CD4-positive, alpha-beta T cell treated with Interleukin-4 for 4 hours (primary cell): Measurements from ENCODE around the gene GTPBP1.
A peak's percentile ranks its signal among the peaks of the same experiment; 100 is the strongest.

ENCODE experiments used
- DNase-seq: peaks from one replicate; pipeline ENCODE4 v3.0.0-alpha.2; 2020

The GTPBP1 gene

DNA sequence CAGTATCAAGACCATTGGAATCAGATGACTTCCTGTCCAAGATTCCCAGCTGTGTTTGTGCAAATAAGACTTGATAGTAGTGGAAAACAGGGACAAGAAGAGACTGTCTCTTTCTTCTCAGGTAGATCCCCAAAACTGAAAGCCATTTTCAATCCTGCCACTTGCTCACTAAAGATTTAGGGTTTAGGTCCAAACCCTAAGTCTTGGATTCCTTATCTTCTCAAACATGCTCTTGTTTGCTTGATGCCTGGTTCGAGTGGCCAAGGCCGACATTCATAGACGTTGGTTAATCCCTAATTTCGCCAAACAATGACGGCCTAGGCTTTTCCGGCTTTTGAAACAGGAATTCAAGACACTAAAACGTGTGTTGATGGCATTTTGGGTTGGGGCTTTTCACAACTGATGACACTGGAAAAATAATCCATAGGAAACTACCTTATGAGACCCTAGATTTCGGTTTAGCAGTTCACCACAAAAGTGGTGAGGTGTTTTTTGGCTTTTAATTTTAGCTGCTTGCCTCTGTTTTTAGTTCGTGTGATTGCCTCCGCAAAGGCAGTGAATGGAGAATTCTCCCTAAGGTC lies 1.0 kb upstream of the GTPBP1 start:
- no peak for DNase-seq

DNA sequence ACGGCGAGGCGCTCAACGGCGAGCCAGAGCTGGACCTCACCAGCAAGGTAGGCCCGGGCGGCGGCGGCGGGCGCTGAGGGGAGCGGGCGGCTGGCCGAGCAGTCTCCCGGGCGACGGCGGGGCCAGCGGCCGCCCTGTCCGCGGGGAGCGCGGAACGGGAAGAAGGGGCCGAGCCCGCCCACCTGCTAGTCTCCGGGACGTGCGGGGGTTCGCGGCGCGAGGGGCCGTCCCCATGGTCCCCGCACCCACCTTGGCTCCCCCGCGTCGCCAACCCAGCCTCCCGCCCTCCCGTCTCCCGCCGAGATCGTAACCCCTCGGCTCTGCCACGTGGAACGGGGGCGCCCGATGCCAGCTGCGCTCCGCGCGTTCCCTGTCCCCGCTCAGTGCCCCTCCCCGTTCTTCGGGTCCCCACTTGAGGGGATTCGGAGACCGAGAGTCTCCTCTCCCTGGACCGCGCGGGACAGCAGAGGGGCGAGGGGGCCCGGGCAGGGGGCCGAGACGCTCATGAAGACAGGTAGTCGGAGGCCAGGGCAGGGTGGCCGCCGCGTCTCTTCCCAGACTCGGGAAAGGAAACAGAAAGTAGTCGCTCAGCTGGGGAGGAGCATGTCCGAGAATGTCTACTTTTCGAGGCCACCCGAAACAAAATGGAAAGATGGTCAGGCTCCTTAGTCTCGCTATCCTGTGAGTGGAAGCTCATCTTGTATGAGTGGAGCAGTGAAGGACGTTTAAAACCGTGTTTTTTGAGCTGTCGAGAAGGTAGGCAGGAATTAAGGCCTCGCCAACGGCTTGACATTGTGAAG lies 557 bp downstream of the GTPBP1 start:
- DNase-seq, result no peak

DNA sequence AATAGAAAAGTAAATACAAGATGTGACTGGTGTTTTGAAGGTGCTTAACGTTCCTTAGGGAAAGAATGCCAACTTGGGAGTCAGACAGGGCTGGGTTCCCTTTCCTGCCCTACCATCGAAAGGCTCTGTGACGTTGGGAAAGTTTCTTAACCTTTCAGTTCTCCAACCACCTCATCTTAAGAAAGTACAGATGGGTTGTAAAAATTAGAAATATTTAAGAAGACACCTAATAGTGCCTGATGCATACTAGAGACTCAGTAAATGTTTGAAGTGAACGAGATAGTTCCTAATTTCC lies 1.1 kb downstream of the GTPBP1 start:
- no peak for DNase-seq

DNA sequence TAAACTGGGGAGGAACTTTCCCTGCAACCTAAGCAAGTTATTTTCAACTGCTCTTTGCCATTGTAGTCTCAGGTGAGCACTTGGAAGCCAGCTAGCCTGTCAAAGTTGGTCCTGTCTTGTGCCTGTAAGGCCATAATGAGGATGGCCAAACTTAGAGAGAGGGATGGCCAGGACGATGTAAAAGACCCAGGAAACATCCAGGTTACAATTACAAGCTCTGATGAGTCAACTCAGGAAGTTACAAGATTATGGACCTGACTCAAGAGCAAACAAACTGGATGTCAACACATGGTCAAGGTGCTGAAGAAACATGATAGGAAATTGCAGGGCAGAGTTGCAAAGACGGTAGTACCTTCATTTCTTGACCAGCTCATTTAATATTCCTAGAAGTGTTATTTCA lies 1.6 kb downstream of the GTPBP1 start:
- no peak for DNase-seq

GRCh38 chr22:38707984-38708383 lies 2.2 kb downstream of the GTPBP1 start:
- no peak for DNase-seq

- no peak for DNase-seq
Measured at GRCh38 chr22:38709306-38709705, 3.6 kb downstream of the GTPBP1 start.

DNA sequence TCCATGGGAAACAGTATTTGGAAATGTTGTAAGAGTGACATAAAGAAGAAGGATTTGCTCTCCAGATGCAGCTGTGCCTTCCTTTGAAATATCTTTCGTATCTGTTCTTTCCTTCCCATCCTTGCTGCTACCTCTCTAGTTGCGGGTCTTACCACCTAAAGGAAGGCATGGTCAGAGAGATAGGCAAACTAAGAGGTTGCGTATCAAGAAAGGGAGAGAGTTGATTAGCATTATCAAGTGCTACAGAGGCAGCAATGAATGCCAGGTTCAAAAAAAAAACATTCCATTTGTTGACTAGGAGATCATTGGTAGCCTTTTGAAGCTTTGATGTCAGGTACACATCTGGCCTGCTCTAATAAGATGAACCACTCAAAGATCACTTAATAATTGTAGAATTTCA lies 4.6 kb downstream of the GTPBP1 start:
- no peak for DNase-seq

GRCh38 chr22:38710866-38711265 lies 5.1 kb downstream of the GTPBP1 start:
- no peak for DNase-seq

- DNase-seq, result no peak
Measured at GRCh38 chr22:38712486-38713207, 6.9 kb downstream of the GTPBP1 start.

GRCh38 chr22:38713921-38714320 lies 8.2 kb downstream of the GTPBP1 start:
- DNase-seq, result no peak

GRCh38 chr22:38715176-38715764 lies 9.5 kb downstream of the GTPBP1 start:
- no peak for DNase-seq

GRCh38 chr22:38715852-38716251 lies 10.1 kb downstream of the GTPBP1 start:
- DNase-seq, result no peak

- DNase-seq, result no peak
Measured at GRCh38 chr22:38716271-38716670, 10.5 kb downstream of the GTPBP1 start.

- no peak for DNase-seq
Measured at GRCh38 chr22:38716826-38717225, 11.1 kb downstream of the GTPBP1 start.

- DNase-seq, result no peak
Measured at GRCh38 chr22:38717244-38717643, 11.5 kb downstream of the GTPBP1 start.

GRCh38 chr22:38718414-38718813 lies 12.7 kb downstream of the GTPBP1 start:
- no peak for DNase-seq

- no peak for DNase-seq
Measured at GRCh38 chr22:38719196-38719595, 13.5 kb downstream of the GTPBP1 start.

DNA sequence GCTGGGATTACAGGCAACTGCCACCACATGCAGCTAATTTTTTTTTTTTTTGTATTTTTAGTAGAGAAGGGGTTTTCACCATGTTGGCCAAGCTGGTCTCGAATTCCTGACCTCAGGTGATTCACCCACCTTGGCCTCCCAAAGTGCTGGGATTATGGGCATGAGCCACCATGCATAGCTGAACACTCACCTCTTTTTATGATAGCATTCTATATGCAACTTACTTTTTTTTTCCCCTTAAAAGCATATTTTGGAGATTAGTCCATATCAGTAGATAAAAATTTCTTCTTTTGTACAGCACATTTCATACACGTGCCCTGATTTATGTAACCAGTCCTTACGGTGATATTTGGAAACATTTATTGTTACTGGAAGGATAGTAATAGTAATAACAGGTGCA lies 14.6 kb downstream of the GTPBP1 start:
- DNase-seq, result no peak

- no peak for DNase-seq
Measured at GRCh38 chr22:38721551-38721950, 15.8 kb downstream of the GTPBP1 start.

GRCh38 chr22:38724176-38724575 lies 18.4 kb downstream of the GTPBP1 start:
- no peak for DNase-seq

DNA sequence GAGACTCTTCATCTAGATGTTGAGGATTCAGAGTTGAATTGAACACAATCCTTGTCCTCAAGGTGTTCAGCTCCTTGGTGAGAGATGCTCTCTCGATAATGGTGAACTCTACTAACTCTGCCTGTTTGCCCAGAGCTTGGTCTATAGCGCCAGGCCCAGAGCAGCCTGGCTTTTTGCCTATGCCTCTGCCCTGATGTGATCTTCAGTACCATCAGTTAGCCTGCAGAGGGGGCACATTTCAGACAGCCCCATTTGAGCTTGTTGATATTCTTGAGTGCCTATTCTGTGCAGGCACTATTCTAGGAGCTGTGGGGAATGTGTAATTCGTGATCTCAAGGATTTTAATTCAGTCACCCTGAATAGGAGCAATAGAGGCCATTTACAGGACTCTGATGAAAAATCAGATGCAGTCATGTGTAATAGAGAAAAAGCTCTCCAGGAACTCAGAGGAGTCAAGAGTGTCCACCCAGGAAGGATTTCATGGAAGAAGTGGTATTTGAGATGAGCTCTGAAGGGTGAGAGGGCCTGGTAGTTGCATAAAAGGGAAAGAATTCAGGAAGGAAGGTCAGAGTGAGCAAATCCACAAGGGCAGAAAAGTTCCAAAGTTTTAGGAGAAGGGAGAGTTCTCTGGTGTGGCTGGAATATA lies 19.3 kb downstream of the GTPBP1 start:
- peak; percentile 48 for DNase-seq

DNA sequence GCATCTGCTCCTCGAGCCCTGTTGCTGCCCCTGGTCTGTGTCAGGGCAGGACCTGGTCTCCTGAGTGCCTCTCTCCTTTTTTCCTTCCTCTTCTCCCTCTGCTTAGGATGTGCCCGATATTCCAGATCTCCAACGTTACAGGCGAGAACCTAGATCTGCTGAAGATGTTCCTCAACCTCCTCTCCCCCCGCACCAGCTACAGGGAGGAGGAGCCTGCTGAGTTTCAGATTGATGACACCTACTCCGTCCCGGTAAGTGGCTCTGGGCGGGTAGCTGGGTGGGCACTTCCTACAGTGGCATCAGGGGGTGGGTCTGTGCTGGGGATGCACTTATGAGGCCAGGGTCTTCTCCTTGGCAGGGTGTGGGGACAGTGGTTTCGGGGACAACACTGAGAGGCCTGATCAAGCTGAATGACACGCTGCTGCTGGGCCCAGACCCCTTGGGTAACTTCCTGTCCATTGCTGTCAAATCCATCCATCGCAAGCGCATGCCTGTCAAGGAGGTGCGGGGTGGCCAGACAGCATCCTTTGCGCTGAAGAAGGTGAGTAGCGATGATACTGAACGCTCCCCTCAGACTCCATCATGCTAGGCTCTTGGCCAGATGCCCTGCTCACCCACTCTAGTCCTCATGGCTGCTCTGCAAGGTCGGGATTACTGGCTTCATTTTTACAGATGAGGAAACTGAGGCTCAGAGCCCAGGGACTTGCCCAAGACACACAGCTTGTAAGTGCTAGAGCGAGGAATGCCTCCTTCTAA lies 20.3 kb downstream of the GTPBP1 start:
- DNase-seq, result no peak

DNA sequence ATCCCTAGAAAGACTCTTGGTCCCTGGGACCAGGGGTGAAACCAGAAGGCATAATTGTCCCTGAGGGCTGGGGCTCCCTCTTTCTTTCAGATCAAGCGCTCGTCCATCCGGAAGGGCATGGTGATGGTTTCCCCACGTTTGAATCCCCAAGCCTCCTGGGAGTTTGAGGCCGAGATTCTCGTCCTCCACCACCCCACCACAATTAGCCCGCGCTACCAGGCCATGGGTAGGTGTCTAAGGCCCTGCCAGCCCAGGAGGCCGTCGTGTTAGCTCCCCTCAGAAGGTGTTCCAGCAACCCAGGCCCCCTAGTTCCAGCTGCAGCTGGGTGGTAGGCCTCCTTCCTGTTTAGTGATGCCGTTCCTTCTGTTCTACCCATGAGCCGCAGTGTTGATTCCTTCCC lies 21.4 kb downstream of the GTPBP1 start:
- no peak for DNase-seq
